HG02852 (cell line): ENCODE results near the gene CCDC186.

ENCODE experiments used
- ATAC-seq: cut with Tn5 transposase; IDR thresholded peaks from one replicate; pipeline ENCODE4 v1.9.1; 2021; ENCODE audit warnings: mild to moderate bottlenecking, moderate library complexity; ENCODE audit not compliant: unreplicated experiment

CCDC186 gene

GRCh38 chr10:114115661-114116445 lies 58.1 kb downstream of the CCDC186 start:
- ATAC-seq: no peak

- no peak for ATAC-seq
Measured at GRCh38 chr10:114110174-114110972, 63.6 kb downstream of the CCDC186 start.

- ATAC-seq: no peak
Measured at GRCh38 chr10:114103284-114103683, 70.7 kb downstream of the CCDC186 start.

GRCh38 chr10:114102256-114102655 lies 71.7 kb downstream of the CCDC186 start:
- no peak for ATAC-seq

- ATAC-seq: no peak
Measured at GRCh38 chr10:114100848-114101741, 72.9 kb downstream of the CCDC186 start.

- ATAC-seq: no peak
Measured at GRCh38 chr10:114096864-114097263, 77.1 kb downstream of the CCDC186 start.

GRCh38 chr10:114095559-114096337 lies 78.3 kb downstream of the CCDC186 start:
- ATAC-seq: peak; percentile 50

- peak; percentile 71 for ATAC-seq
Measured at GRCh38 chr10:114094795-114095194, 79.2 kb downstream of the CCDC186 start.

GRCh38 chr10:114087655-114088054 lies 86.3 kb downstream of the CCDC186 start:
- ATAC-seq: no peak

GRCh38 chr10:114087255-114087654 lies 86.7 kb downstream of the CCDC186 start:
- no peak for ATAC-seq

- no peak for ATAC-seq
Measured at GRCh38 chr10:114084215-114084614, 89.8 kb downstream of the CCDC186 start.

GRCh38 chr10:114083040-114083439 lies 91.0 kb downstream of the CCDC186 start:
- no peak for ATAC-seq

- ATAC-seq: no peak
Measured at GRCh38 chr10:114081911-114082583, 92.0 kb downstream of the CCDC186 start.

- no peak for ATAC-seq
Measured at GRCh38 chr10:114079421-114079820, 94.6 kb downstream of the CCDC186 start.

- ATAC-seq: no peak
Measured at GRCh38 chr10:114078346-114078745, 95.7 kb downstream of the CCDC186 start.

GRCh38 chr10:114077815-114078219 lies 96.2 kb downstream of the CCDC186 start:
- no peak for ATAC-seq

- ATAC-seq: no peak
Measured at GRCh38 chr10:114077347-114077746, 96.7 kb downstream of the CCDC186 start.

GRCh38 chr10:114075093-114075492 lies 98.9 kb downstream of the CCDC186 start:
- no peak for ATAC-seq

- ATAC-seq: peak; percentile 52
Measured at GRCh38 chr10:114073395-114074186, 100.4 kb downstream of the CCDC186 start.
